Measurements from ENCODE around the gene PRLH.

The PRLH gene

DNA sequence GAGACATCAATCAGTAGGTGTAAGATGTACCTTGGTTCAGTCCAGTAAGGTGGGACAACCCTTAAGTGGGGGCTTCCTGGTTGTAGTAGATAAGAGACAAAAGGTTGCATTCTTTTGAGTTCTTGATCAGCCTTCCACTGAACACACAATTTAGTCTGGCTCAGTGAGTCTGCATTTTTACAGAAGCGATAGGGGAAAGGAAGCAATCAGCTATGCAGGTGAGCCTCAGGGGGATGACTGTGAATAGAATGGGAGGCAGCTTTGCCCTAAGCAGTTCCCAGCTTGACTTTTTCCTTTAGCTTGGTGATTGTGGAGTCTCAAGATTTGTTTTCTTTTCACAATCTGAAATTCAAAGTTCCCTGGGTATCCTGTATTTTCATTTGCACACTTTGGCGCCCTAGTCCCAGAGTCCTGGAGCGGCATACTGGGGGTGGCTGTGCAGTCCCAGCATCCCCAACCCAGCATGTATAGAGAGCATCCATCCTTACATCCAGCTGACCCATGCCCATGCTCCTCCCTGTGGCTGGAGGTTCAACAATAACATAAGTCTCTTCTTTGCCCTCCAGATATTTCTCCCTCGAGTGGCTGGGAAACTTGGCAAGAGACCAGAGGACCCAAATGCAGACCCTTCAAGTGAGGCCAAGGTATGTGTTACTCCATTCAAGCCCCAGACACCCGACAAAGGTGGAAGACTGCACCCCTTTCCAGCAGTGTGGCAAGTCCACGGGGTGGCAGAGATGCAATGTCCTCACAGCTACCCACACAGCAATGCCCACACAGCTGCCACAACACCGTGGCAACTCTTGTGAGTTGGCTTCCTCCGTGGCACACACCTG lies 20.1 kb upstream of the PRLH start:
- TF ChIP-seq, protein P1, sequence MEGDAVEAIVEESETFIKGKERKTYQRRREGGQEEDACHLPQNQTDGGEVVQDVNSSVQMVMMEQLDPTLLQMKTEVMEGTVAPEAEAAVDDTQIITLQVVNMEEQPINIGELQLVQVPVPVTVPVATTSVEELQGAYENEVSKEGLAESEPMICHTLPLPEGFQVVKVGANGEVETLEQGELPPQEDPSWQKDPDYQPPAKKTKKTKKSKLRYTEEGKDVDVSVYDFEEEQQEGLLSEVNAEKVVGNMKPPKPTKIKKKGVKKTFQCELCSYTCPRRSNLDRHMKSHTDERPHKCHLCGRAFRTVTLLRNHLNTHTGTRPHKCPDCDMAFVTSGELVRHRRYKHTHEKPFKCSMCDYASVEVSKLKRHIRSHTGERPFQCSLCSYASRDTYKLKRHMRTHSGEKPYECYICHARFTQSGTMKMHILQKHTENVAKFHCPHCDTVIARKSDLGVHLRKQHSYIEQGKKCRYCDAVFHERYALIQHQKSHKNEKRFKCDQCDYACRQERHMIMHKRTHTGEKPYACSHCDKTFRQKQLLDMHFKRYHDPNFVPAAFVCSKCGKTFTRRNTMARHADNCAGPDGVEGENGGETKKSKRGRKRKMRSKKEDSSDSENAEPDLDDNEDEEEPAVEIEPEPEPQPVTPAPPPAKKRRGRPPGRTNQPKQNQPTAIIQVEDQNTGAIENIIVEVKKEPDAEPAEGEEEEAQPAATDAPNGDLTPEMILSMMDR (IDR thresholded peaks at IDR 0.05; ENCODE audit: low read depth, low read length), result no peak
- no peak overlapping the region for H3K4me3 ChIP-seq (replicated peaks in 1 of 2; ENCODE audit: low read depth in 2 of 2, low read length in 2 of 2)
- DNase-seq (ENCODE audit: low read depth in 2 of 2), result no peak

DNA sequence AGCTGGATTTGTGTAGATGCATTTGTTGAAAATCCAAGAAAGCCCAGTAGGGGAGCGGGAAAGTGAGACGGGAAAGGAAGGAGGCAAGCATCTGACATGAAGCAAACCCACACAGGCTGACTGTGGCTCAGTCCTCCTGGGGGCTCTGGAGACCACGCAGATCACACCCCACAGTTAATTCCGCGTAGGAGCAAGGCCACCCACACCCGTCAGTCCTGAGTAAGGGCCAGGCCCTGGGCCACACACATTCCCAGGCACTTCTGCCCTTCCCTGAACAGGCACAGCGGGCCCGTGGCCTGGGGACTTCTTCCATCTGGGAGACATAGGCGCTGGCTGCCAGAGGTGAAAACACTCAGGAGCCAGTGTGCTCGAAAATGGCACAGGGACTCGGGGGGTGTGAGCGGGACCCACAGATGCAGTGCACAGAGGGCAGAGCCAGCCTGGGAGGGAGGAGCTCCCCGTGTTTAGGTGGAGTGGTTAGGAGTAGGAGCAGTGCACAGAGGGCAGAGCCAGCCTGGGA lies 19.4 kb upstream of the PRLH start:
- DNase-seq (ENCODE audit: low read depth in 2 of 2), result no peak
- TF ChIP-seq, protein P1 (IDR thresholded peaks at IDR 0.05; ENCODE audit: low read depth, low read length), result no peak
- H3K4me3 ChIP-seq (replicated peaks in 1 of 2; ENCODE audit: low read depth in 2 of 2, low read length in 2 of 2), result no peak overlapping the region

DNA sequence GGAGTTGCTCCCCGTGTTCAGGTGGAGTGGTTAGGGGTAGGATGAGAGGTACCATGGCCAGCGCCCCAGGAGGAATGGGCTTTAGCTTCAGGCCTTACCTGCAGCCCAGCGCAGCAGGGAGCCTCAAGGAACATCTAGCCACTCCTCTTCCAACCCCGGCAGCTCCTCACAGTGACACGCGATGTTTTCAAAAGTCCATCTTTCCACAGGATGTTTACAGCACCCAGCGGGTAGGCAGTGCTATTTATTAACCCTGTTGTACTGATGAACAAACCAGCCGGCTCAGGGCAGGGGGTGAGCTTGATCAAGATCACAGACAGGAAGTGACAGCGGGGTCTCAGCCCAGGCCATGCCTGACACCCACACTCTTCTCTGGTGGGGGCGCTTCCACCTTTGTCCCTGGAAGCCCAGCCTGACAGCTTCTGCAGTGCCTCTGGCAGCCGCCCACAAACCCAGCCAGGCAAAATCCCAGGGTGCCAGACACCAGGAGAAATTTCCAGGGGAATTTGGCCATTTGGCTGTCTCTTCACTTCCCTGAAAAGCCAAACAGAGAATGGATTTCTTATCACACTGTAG lies 18.4 kb upstream of the PRLH start:
- TF ChIP-seq, protein P1 (IDR thresholded peaks at IDR 0.05; ENCODE audit: low read depth, low read length), result no peak
- no peak for DNase-seq (ENCODE audit: low read depth in 2 of 2)
- H3K4me3 ChIP-seq (replicated peaks in 1 of 2; ENCODE audit: low read depth in 2 of 2, low read length in 2 of 2), result no peak overlapping the region

DNA sequence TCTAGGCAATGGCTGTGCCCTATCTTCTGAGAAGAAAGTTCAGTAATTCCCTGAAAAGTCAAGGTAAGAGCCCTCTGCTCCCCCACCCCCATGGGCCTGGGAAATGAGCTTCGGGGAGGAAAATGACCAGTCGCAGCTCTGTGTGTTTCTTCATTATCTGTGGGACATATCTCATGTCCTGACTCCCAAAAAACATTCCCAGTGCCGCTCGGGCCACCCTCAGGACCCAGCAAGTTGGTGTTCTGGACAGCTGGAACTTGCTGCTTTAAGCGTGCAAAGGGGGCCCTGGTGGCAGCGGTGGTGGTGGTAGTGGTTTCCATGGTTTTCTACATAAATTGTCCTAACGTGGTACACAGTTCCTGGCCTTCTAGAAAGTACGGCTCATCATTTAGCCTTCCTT lies 17.2 kb upstream of the PRLH start:
- H3K4me3 ChIP-seq (replicated peaks in 1 of 2; ENCODE audit: low read depth in 2 of 2, low read length in 2 of 2), result no peak overlapping the region
- no peak for DNase-seq (ENCODE audit: low read depth in 2 of 2)
- TF ChIP-seq, protein P1 (IDR thresholded peaks at IDR 0.05; ENCODE audit: low read depth, low read length), result no peak

DNA sequence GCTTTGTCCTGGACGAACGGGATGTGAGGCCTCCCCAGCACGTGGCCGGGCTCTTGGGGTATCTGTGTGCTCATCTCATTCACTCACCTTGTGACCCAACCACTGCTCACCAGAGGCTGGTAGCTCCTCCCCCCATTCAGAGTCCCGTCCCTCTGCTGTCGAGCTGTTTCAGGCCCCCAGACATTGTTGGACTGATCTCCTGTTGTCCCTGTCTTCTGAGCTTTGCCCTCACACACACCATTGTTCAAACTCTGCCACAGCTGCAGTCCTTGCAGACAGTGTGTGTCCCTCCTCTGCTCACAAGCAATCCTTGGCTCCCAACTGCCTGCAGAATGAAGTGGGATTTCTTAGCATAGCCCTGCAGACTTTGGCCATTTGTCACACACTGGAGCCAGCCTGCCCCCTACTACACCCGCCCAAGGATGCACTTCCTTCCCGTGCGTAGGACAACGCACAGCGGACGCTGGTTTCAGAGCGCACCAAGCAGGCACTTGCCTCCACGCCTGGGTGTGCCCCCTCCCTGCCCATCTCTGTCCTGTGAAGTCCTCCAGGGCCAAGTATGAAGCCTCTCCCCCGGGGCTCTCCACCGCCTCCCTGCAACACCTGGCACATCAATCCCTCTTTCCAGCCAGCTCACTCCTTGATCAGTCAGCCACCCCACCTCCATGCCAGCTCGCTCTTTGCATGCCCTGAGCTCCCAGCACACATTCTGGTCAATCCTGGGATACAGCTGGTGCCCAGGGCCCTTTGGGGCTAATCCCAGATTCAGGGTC lies 16.5 kb upstream of the PRLH start:
- TF ChIP-seq, protein P1 (IDR thresholded peaks at IDR 0.05; ENCODE audit: low read depth, low read length), result no peak
- no peak for DNase-seq (ENCODE audit: low read depth in 2 of 2)
- H3K4me3 ChIP-seq (replicated peaks in 1 of 2; ENCODE audit: low read depth in 2 of 2, low read length in 2 of 2), result no peak overlapping the region

DNA sequence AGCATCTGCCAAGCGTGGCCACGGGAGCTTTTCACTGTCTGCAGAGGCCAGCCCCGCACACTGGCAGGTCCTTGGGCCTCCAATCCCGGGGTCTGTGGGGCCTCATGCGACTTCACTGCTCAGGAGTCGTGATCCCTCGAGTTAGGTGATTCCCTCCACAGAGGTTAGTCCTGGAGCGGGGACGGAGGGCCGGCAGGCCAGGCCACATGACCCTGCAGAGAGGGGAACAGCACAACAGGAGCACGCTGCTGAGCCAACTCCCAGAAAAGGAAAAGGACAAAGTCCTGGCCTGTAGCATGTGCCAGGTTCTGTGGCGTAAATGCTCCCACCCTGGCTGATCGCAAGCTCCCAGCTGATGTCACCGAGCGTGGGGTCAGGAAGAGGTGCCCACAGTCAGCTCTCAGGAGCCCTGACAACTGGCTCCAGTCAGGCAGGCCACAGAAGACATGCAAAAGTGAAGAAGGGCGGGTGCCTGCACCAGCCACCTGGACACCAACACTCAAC lies 15.3 kb upstream of the PRLH start:
- no peak for DNase-seq (ENCODE audit: low read depth in 2 of 2)
- no peak overlapping the region for H3K4me3 ChIP-seq (replicated peaks in 1 of 2; ENCODE audit: low read depth in 2 of 2, low read length in 2 of 2)
- TF ChIP-seq, protein P1 (IDR thresholded peaks at IDR 0.05; ENCODE audit: low read depth, low read length), result no peak

Data from cardiac fibroblast (primary cell).